ENCODE results near the gene EID2B. TPM values are rescaled to one million over a fixed set of nuclear protein-coding genes. Genes with fewer than 3 reads are reported as not detected.

EID2B gene
- total and polyA plus RNA-seq, 9 of the 15 experiments (the other 6 are each of a cell fraction or from before 2014, with no cell fraction given): 2.8 to 8.8 (median 4.8) TPM

DNA sequence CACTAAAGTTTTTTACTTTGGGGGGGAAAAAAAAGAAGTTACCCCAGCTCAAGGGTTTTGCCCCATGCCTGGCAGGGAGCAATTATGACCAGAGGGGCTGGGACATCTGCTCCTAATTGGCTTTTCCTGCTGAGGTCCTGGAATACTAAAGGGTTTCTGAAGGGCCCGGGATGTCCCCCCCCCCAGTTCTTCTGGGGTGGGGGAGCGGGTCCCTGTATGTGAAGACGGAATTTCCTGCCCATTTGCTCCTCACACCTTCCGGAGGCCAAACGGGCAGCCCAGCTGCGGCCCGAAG lies 35.0 kb downstream of the EID2B start:
- Histone ChIP-seq H3K4me2 (ENCODE audit: insufficient read depth, low read length) (peak overlapping the region; percentile 82; the same call in 1 of the 2 replicates), H3K9ac (ENCODE audit: insufficient read depth in 1 of 2, low read depth in 2 of 2, low read length in 2 of 2) (peak overlapping the region in 1 of 2 experiments; percentile 76; a peak in 2 of 4 replicates), H2AFZ (ENCODE audit: low read depth, low read length) (peak overlapping the region; percentile 97), H3K4me3 (peak overlapping the region; percentile 22), H3K27me3 (ENCODE audit: control insufficient read depth in 2 of 2, insufficient read depth in 2 of 2, low read length in 2 of 2) (no peaks in the 10 kb centered on the region), H3K9me3 (replicated peaks; ENCODE audit: control insufficient read depth, insufficient read depth, low read depth, low read length) (no peaks in the 10 kb centered on the region), H4K20me1 (replicated peaks; ENCODE audit: control insufficient read depth, insufficient read depth, low read length) (no peaks in the 10 kb centered on the region), H3K9me1 (ENCODE audit: control insufficient read depth, insufficient read depth, low read length) (no peaks in the 10 kb centered on the region), H3K36me3 (ENCODE audit: control insufficient read depth, insufficient read depth, low read length) (no peaks in the 10 kb centered on the region), H3K27ac (ENCODE audit: extremely low read depth, low read depth, low read length) (no peak overlapping the region), H3K4me1 (replicated peaks in 1 of 2; ENCODE audit: control insufficient read depth in 2 of 2, insufficient read depth in 2 of 2, low read length in 2 of 2) (peaks cover 9 to 24% of the 10 kb centered on the region in 2 experiments; a peak in 4 of 5 replicates), H3K79me2 (ENCODE audit: control insufficient read depth, insufficient read depth, low read length) (no peaks in the 10 kb centered on the region)
- ChIA-PET POLR2A (interaction anchor here (0.7 to 2.6 kb wide), 4 partner anchors 17 to 89 kb away, joined by 3 to 15 read pairs (median 6); partner anchors contain the start of genes RPS16 and TIMM50), CTCF (ENCODE audit: low intra/inter-chr PET ratio) (interaction anchor here (0.7 to 1.5 kb wide), 2 partner anchors 35 to 58 kb away, joined by 3 to 11 read pairs; partner anchors contain the start of gene EID2B)
- intact Hi-C loops (cut with micrococcal nuclease): loop anchor here (5.0 kb wide), 1 partner anchor 175 kb away; no protein-coding TSS in a partner anchor
- TF ChIP-seq BDP1 (IDR thresholded peaks at IDR 0.05; ENCODE audit: insufficient read depth, insufficient read length) (no peak), CBFA2T2 (conservative IDR thresholded peaks at IDR 0.05) (0 out of 2 replicates have a peak, but pooled peaks have one; percentile 20), PCBP1 (IDR thresholded peaks at IDR 0.05; ENCODE audit: low read depth, low read length, poor library complexity, severe bottlenecking) (peak; percentile 57), CBFA2T3 (IDR thresholded peaks at IDR 0.05) (0 out of 2 replicates have a peak, but pooled peaks have one; percentile 34), ZKSCAN8 (CRISPR knock-in tag; IDR thresholded peaks at IDR 0.05) (0 out of 2 replicates have a peak, but pooled peaks have one; percentile 43), L3MBTL2 (IDR thresholded peaks at IDR 0.05) (peak; percentile 76; the same call in 1 of the 2 replicates), LARP7 (IDR thresholded peaks at IDR 0.05) (no peak), ZNF740 (CRISPR knock-in tag; IDR thresholded peaks at IDR 0.05) (0 out of 2 replicates have a peak, but pooled peaks have one; percentile 42), ZNF740 (tag; IDR thresholded peaks at IDR 0.05) (no peak)
- TF ChIP-seq, protein P1, sequence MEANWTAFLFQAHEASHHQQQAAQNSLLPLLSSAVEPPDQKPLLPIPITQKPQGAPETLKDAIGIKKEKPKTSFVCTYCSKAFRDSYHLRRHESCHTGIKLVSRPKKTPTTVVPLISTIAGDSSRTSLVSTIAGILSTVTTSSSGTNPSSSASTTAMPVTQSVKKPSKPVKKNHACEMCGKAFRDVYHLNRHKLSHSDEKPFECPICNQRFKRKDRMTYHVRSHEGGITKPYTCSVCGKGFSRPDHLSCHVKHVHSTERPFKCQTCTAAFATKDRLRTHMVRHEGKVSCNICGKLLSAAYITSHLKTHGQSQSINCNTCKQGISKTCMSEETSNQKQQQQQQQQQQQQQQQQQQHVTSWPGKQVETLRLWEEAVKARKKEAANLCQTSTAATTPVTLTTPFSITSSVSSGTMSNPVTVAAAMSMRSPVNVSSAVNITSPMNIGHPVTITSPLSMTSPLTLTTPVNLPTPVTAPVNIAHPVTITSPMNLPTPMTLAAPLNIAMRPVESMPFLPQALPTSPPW (CRISPR knock-in tag; IDR thresholded peaks at IDR 0.05): peak; percentile 75; the same call in 1 of the 2 replicates
- TF ChIP-seq, protein P2, sequence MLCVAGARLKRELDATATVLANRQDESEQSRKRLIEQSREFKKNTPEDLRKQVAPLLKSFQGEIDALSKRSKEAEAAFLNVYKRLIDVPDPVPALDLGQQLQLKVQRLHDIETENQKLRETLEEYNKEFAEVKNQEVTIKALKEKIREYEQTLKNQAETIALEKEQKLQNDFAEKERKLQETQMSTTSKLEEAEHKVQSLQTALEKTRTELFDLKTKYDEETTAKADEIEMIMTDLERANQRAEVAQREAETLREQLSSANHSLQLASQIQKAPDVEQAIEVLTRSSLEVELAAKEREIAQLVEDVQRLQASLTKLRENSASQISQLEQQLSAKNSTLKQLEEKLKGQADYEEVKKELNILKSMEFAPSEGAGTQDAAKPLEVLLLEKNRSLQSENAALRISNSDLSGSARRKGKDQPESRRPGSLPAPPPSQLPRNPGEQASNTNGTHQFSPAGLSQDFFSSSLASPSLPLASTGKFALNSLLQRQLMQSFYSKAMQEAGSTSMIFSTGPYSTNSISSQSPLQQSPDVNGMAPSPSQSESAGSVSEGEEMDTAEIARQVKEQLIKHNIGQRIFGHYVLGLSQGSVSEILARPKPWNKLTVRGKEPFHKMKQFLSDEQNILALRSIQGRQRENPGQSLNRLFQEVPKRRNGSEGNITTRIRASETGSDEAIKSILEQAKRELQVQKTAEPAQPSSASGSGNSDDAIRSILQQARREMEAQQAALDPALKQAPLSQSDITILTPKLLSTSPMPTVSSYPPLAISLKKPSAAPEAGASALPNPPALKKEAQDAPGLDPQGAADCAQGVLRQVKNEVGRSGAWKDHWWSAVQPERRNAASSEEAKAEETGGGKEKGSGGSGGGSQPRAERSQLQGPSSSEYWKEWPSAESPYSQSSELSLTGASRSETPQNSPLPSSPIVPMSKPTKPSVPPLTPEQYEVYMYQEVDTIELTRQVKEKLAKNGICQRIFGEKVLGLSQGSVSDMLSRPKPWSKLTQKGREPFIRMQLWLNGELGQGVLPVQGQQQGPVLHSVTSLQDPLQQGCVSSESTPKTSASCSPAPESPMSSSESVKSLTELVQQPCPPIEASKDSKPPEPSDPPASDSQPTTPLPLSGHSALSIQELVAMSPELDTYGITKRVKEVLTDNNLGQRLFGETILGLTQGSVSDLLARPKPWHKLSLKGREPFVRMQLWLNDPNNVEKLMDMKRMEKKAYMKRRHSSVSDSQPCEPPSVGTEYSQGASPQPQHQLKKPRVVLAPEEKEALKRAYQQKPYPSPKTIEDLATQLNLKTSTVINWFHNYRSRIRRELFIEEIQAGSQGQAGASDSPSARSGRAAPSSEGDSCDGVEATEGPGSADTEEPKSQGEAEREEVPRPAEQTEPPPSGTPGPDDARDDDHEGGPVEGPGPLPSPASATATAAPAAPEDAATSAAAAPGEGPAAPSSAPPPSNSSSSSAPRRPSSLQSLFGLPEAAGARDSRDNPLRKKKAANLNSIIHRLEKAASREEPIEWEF (CRISPR knock-in tag; IDR thresholded peaks at IDR 0.05): no peak
- no peak for DNase-seq (ENCODE audit: extremely low read depth in 1 of 4, low spot score in 3 of 4)
- no TSS peak for BruUV-seq (replicated peaks)
- ATAC-seq: no peak; the same call in 2 of the 3 replicates
- in situ Hi-C loops (cut with MboI): no loop called here
- peak; percentile 61 for FAIRE-seq
- 0% methylated on average over 7 of the region's 7 CpGs for WGBS (ENCODE audit: insufficient coverage, low coverage, missing lambda C conversion rate)
